ENCODE results near the gene SLC6A6.

SLC6A6 gene

DNA sequence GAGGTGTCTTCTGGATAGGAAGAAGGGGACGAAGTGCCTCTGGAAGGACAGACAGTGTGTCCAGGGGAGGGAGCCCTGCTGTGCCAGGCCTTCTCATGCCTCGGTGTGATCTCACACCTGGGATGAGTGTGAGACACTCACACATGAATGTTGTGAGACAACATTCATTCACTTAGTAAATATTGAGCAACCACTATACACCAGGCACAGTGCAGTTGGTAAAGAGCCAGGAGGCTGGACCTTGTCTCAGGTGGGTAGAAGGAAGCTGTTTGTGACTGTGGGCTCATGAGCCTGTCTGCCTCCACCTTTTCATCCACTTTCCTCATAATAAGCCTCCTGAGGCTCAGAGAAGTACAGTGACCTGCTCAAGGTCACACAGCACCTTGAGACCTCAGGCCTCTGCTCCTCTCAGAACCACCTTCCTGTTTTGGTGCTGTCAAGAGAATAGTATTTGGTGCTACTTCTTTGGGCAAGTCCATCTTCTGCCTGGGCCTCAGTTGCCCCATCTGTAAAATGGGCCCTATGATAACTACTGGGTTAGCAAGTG lies 20.9 kb downstream of the SLC6A6 start:
- no peak for DNase-seq (ENCODE audit: extremely low read depth, low read depth)
- TF ChIP-seq, protein P1, sequence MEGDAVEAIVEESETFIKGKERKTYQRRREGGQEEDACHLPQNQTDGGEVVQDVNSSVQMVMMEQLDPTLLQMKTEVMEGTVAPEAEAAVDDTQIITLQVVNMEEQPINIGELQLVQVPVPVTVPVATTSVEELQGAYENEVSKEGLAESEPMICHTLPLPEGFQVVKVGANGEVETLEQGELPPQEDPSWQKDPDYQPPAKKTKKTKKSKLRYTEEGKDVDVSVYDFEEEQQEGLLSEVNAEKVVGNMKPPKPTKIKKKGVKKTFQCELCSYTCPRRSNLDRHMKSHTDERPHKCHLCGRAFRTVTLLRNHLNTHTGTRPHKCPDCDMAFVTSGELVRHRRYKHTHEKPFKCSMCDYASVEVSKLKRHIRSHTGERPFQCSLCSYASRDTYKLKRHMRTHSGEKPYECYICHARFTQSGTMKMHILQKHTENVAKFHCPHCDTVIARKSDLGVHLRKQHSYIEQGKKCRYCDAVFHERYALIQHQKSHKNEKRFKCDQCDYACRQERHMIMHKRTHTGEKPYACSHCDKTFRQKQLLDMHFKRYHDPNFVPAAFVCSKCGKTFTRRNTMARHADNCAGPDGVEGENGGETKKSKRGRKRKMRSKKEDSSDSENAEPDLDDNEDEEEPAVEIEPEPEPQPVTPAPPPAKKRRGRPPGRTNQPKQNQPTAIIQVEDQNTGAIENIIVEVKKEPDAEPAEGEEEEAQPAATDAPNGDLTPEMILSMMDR (IDR thresholded peaks at IDR 0.05; ENCODE audit: low read depth, low read length), result no peak

DNA sequence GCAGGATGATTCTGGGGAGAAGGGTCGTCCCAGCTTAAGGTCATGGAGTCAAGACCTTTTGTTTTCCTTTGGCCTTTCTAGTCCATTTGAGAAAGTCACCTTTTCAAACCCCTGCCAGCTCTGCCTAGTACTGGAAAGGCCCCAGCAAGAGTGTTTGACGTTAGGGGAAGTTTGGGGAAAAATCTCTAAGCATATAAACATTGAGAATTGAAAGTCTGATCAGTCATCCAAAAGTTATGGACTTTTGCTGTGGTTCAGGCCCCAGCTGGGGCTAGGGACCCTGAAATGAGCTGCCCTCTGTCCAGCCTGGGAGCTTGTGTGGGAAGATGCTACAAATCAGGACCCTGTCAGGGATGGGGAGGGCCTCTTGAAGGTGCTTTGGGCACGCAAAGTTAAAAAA lies 21.6 kb downstream of the SLC6A6 start:
- DNase-seq (ENCODE audit: extremely low read depth, low read depth), result no peak
- TF ChIP-seq, protein P1 (IDR thresholded peaks at IDR 0.05; ENCODE audit: low read depth, low read length), result no peak

DNA sequence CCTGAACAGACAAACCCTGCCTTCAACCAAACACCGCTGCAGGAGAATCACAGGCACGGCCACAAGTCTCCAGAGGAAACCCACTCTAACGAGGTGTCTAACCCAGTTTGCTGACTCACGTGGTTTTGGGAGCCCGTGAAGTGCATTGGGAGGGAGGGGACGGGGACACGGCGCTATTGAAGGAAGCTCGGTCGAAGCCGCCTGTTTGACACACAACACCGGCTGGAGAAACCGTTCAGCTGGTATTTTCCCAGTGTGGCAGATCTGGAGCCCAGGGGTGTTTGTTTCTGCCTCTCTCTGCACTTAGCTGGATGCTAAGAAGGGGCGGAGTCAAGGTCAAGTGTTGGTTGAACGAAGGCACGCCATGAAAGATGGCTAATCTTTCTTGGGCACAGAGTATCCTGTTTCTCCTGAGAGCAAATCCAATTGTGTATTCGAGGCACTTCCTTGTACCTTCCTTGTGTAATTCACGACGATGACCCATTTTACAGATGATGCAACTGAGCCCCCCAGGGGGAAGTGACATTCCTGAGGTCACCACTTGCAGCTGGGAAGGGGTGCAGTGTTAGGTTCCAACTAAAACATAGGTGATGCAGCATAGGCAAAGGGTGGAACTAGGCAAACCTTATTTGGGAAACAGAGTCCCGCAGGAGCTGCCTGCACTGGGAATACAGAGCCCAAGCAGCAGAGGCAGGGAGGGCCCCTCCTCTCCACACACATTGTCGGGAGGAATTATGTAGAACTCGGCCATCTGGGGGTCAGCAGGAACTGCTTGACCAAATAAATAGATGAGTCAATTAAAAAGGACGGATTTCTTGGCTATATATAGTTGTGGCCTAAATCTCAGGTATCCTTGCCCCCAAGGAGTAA lies 22.5 kb downstream of the SLC6A6 start:
- TF ChIP-seq, protein P1 (IDR thresholded peaks at IDR 0.05; ENCODE audit: low read depth, low read length), result no peak
- no peak for DNase-seq (ENCODE audit: extremely low read depth, low read depth)

DNA sequence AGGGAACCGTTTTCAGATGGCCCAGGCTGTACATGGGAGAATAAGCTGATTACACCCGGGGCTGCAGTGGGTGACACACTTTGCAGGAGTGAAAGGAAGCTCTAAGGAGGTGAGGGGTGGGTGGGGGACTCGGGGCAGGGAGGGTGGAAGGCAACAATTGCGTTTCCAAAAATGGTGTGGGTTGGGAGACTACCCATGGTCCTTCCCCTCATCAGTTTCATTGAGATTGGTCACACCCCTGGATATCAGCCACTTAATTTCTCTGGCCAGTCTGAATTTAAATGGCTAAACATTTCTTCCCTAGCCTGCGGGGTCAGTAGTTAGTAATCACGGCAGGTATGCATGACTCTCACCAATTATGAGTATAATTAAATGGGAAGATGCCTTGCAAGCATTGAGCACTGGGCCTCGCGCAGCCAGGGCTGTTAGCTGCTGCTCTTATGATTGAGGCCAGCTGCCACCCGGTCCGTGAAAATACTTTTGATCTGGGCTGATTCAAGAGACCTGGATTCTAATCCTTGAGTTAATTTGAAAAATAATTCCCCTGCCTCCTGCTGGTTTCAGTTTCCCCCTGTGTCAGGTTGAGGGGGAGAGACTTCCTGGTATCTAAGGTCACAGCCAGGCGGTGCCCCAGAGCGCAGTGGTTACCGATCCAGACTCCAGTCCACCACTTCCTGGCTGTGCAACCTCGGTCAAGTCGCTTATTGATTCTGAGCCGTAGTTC lies 23.3 kb downstream of the SLC6A6 start:
- DNase-seq (ENCODE audit: extremely low read depth, low read depth), result no peak
- TF ChIP-seq, protein P1 (IDR thresholded peaks at IDR 0.05; ENCODE audit: low read depth, low read length), result no peak

DNA sequence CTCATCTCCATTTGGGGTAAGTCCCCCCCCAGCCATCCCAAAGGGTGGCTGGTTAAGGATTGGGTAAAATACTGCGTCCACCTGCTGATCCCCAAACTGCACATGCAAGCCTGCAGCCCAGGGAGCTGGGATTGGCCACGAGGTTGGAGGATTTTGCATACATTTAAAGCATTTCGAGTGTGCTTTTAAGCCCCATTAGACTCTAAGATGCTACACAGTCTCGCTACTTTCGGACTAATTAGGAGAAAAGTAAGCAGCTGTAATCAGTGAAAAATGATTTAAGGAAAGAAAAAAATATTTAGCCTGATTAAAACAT lies 23.9 kb downstream of the SLC6A6 start:
- no peak for DNase-seq (ENCODE audit: extremely low read depth, low read depth)
- TF ChIP-seq, protein P1 (IDR thresholded peaks at IDR 0.05; ENCODE audit: low read depth, low read length), result no peak

DNA sequence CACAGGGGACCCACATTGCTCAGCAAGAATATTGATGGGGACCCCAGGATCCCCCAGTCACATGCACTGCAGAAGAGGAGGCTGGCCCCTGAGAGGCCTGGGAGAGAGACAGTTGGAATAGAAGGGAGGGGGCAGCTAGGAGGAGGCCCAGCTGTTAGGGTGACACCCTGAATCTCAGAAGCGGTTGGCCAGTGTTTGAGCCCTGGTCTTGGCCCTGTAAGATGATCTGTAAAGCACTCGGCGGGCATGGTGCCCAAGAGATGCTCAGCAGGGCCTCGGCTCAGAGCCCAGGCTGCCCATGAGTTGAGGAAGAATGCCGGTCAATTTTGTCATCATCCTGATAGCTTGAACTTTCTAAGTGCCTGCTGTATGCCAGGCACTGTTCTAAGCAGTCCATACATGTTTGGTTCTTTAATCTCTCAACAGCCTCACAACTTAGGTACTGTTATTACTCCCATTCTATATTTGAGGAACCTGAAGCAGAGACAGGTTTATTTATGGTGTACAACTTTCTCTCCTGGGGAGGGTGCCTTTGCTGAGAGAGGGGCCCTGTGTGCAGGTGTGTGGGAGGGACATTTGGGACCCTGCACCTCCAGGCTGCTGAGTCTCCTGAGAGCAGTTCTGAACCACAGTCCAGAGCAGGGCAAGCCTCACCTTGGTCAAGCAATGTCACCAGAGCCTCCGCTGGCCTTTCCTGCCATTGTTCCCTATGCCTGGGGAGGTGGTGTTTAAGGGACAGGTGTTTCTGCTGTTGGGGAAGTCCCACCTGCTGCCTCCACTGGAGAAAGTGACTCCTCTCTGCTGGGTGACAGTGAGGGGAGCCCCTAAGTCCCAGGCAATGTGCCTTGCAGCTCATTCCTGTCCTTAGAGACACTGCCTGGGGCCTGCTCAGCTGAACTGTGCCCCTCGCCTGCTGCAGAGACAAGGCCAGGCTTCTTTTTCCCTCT lies 26.0 kb downstream of the SLC6A6 start:
- DNase-seq (ENCODE audit: extremely low read depth, low read depth), result no peak
- TF ChIP-seq, protein P1 (IDR thresholded peaks at IDR 0.05; ENCODE audit: low read depth, low read length), result no peak

All from AG09319 (cell line).